PFSK-1 (cell line): ENCODE data around the gene ANKS1B.

ENCODE experiments used
- FOXP2 ChIP-seq: optimal IDR thresholded peaks from 2 replicates; pipeline ENCODE3; 2011; ENCODE audit warnings: borderline replicate concordance, control low read depth, inconsistent platforms; ENCODE audit not compliant: insufficient read depth; ENCODE audit errors: extremely low read length, extremely low read depth
- POLR2AphosphoS5 ChIP-seq: IDR thresholded peaks from 2 replicates; pipeline ENCODE4 v1.6.1; 2012; ENCODE audit warnings: low read depth, mild to moderate bottlenecking, control low read depth, low read length, moderate library complexity
- REST ChIP-seq, 2 experiments: IDR thresholded peaks; 2 replicates each; pipeline versions ENCODE4 v1.6.1 to v1.8.0; 2011 to 2012; ENCODE audit warnings: low read depth in 2 of 2, low read length in 2 of 2, control low read depth in 1 of 2, inconsistent platforms in 1 of 2, mild to moderate bottlenecking in 1 of 2, moderate library complexity in 1 of 2; ENCODE audit not compliant: insufficient read depth in 1 of 2
- SIN3A ChIP-seq: IDR thresholded peaks from 2 replicates; pipeline ENCODE4 v1.6.1; 2012; ENCODE audit warnings: mild to moderate bottlenecking, low read length, moderate library complexity, borderline replicate concordance; ENCODE audit not compliant: insufficient read depth
- TAF1 ChIP-seq: IDR thresholded peaks from 2 replicates; pipeline ENCODE4 v1.6.1; 2012; ENCODE audit warnings: low read length, control low read depth, borderline replicate concordance; ENCODE audit not compliant: insufficient read depth

Gene ANKS1B

GRCh38 chr12:99271071-99271470 lies 713.7 kb downstream of the ANKS1B start:
- TF ChIP-seq FOXP2 (no peak), POLR2AphosphoS5 (no peak), REST (IDR thresholded peaks at IDR 0.05; ENCODE audit: insufficient read depth in 1 of 2, low read depth in 2 of 2, low read length in 2 of 2) (no peak), TAF1 (no peak), SIN3A (no peak)

GRCh38 chr12:99267038-99267437 lies 717.7 kb downstream of the ANKS1B start:
- TF ChIP-seq SIN3A (no peak), REST (IDR thresholded peaks at IDR 0.05; ENCODE audit: insufficient read depth in 1 of 2, low read depth in 2 of 2, low read length in 2 of 2) (no peak), FOXP2 (no peak), POLR2AphosphoS5 (no peak), TAF1 (no peak)

- TF ChIP-seq FOXP2 (no peak), SIN3A (no peak), POLR2AphosphoS5 (no peak), TAF1 (no peak)
Measured at GRCh38 chr12:99265648-99266047, 719.1 kb downstream of the ANKS1B start.

GRCh38 chr12:99261256-99261655 lies 723.5 kb downstream of the ANKS1B start:
- TF ChIP-seq TAF1 (no peak), FOXP2 (no peak), POLR2AphosphoS5 (no peak), SIN3A (no peak), REST (IDR thresholded peaks at IDR 0.05; ENCODE audit: insufficient read depth in 1 of 2, low read depth in 2 of 2, low read length in 2 of 2) (no peak)

GRCh38 chr12:99260456-99260996 lies 724.2 kb downstream of the ANKS1B start:
- TF ChIP-seq TAF1 = no peak
- TF ChIP-seq SIN3A = no peak
- no peak for TF ChIP-seq REST (IDR thresholded peaks at IDR 0.05; ENCODE audit: insufficient read depth in 1 of 2, low read depth in 2 of 2, low read length in 2 of 2)
- no peak for TF ChIP-seq FOXP2
- TF ChIP-seq POLR2AphosphoS5 = no peak
